HepG2 (cell line): Measurements from ENCODE around the gene TBC1D1. TPM values are rescaled to one million over a fixed set of nuclear protein-coding genes. Genes with fewer than 3 reads are reported as not detected.
A peak's percentile ranks its signal among the peaks of the same experiment; 100 is the strongest.

Source experiments
- BORCS8-MEF2B ChIP-seq: sonication (generic); formaldehyde crosslinking; IDR thresholded peaks from 2 replicates; pipeline ENCODE4 v1.8.0; 2022; ENCODE audit warnings: mild to moderate bottlenecking, missing genetic modification reagents
- CBX1 ChIP-seq: IDR thresholded peaks from one replicate; pipeline ENCODE4 v1.6.1; 2016; ENCODE audit warnings: antibody characterized with exemption, low read depth
- EP300 ChIP-seq, 3 experiments: sonication (generic) in 1 of 3; formaldehyde crosslinking in 1 of 3; IDR thresholded peaks; 2 replicates each; pipeline versions ENCODE4 v1.5.1 to v1.6.1; 2011 to 2020; ENCODE audit warnings: low read depth in 2 of 3, low read length in 2 of 3, borderline replicate concordance in 1 of 3, improper control_type of control experiment in 1 of 3, mild to moderate bottlenecking in 1 of 3, missing genetic modification reagents in 1 of 3, moderate library complexity in 1 of 3
- FOXK2 ChIP-seq: fragments of 450-650 bp; IDR thresholded peaks from 2 replicates; pipeline ENCODE4 v1.6.1; 2016
- FOXO1 ChIP-seq: sonication (generic); formaldehyde crosslinking; IDR thresholded peaks from 2 replicates; pipeline ENCODE4 v1.4.0; 2020; ENCODE audit warnings: missing genetic modification reagents
- GATAD2A ChIP-seq: IDR thresholded peaks from 2 replicates; pipeline ENCODE4 v1.6.1; 2016
- HMG20B ChIP-seq: conservative IDR thresholded peaks from 2 replicates; pipeline ENCODE4 v1.6.1; 2016; ENCODE audit warnings: missing genetic modification reagents, missing compliant biosample characterization
- IRF2 ChIP-seq: IDR thresholded peaks from 2 replicates; pipeline ENCODE4 v1.6.1; 2018; ENCODE audit warnings: missing genetic modification reagents, missing compliant biosample characterization
- KAT7 ChIP-seq: IDR thresholded peaks from 2 replicates; pipeline ENCODE4 v1.6.1; 2018; ENCODE audit warnings: borderline replicate concordance, missing compliant biosample characterization
- KAT8 ChIP-seq: IDR thresholded peaks from 2 replicates; pipeline ENCODE4 v1.6.1; 2016; ENCODE audit warnings: missing genetic modification reagents, missing compliant biosample characterization
- LCORL ChIP-seq, 2 experiments: fragments of 450-650 bp in 1 of 2; sonication (generic) in 1 of 2; formaldehyde crosslinking in 1 of 2; IDR thresholded peaks; 2 replicates each; pipeline versions ENCODE4 v1.5.0 to v1.6.1; 2017 to 2020; ENCODE audit warnings: antibody characterized with exemption in 1 of 2, missing genetic modification reagents in 1 of 2
- MED1 ChIP-seq: sonication (generic); formaldehyde crosslinking; IDR thresholded peaks from 2 replicates; pipeline ENCODE4 v1.4.0; 2020; ENCODE audit warnings: missing genetic modification reagents
- MIXL1 ChIP-seq: IDR thresholded peaks from 2 replicates; pipeline ENCODE4 v1.6.1; 2016
- NFYB ChIP-seq: sonication (generic); formaldehyde crosslinking; IDR thresholded peaks from 2 replicates; pipeline ENCODE4 v1.4.0; 2020; ENCODE audit warnings: missing genetic modification reagents
- RFXAP ChIP-seq: sonication (generic); formaldehyde crosslinking; IDR thresholded peaks from 2 replicates; pipeline ENCODE4 v1.4.0; 2020; ENCODE audit warnings: missing genetic modification reagents, borderline replicate concordance
- SAP130 ChIP-seq: IDR thresholded peaks from 2 replicates; pipeline ENCODE4 v1.6.1; 2016; ENCODE audit warnings: low read depth
- SMC3 ChIP-seq: IDR thresholded peaks from 2 replicates; pipeline ENCODE4 v1.6.1; 2011; ENCODE audit warnings: low read length, improper control_type of control experiment
- TCF7 ChIP-seq: sonication (generic); IDR thresholded peaks from 2 replicates; pipeline ENCODE4 v1.6.1; 2016; ENCODE audit warnings: antibody characterized with exemption, low read depth
- TEAD2 ChIP-seq: sonication (generic); formaldehyde crosslinking; IDR thresholded peaks from 2 replicates; pipeline ENCODE4 v1.9.0; 2021; ENCODE audit warnings: missing genetic modification reagents
- TEAD3 ChIP-seq: optimal IDR thresholded peaks from 2 replicates; pipeline ENCODE3; 2016; ENCODE audit warnings: borderline replicate concordance
- ZNF160 ChIP-seq: sonication (generic); formaldehyde crosslinking; IDR thresholded peaks from 2 replicates; pipeline ENCODE4 v1.8.0; 2022; ENCODE audit warnings: mild to moderate bottlenecking, inconsistent platforms, missing genetic modification reagents
- ZNF292 ChIP-seq: sonication (generic); formaldehyde crosslinking; IDR thresholded peaks from 2 replicates; pipeline ENCODE4 v1.8.1; 2022; ENCODE audit warnings: mild to moderate bottlenecking, low read depth, missing genetic modification reagents, borderline replicate concordance
- ZNF543 ChIP-seq: sonication (generic); formaldehyde crosslinking; IDR thresholded peaks from 2 replicates; pipeline ENCODE4 v1.4.0; 2020; ENCODE audit warnings: mild to moderate bottlenecking, missing genetic modification reagents
- ZNF614 ChIP-seq: IDR thresholded peaks from 2 replicates; pipeline ENCODE4 v1.6.1; 2018; ENCODE audit warnings: missing biosample characterization, missing genetic modification reagents, inconsistent platforms, borderline replicate concordance
- polyA plus RNA-seq, 8 experiments: library from polyadenylated mRNA; depleted of rRNA in 3 of 8; stranded (reverse) in 7 of 8; unstranded in 1 of 8; fragments of >200 nt; fragmentation: Illumina TruSeq in 4 of 8; extraction: Trizol in 4 of 8; gene quantifications; 2 replicates each; pipeline versions ENCODE4 v1.2.1 to v1.2.3, GENCODE V29; 2011 to 2016; ENCODE audit warnings: low read depth in 4 of 8, missing spikeins in 1 of 8, mixed read lengths in 1 of 8; ENCODE audit not compliant: insufficient read depth in 1 of 8
- total RNA-seq, 5 experiments: library from RNA; depleted of rRNA; stranded (reverse); fragments of >200 nt; fragmentation: Illumina TruSeq; extraction: Trizol; gene quantifications; 2 replicates each; pipeline ENCODE4 v1.2.3, GENCODE V29; 2016; ENCODE audit warnings: low read depth in 1 of 5
- TF ChIP-seq, protein P1 (sequence below): sonication (generic); formaldehyde crosslinking; IDR thresholded peaks from 2 replicates; pipeline ENCODE4 v1.9.0; 2022; ENCODE audit warnings: missing genetic modification reagents, mild to moderate bottlenecking, borderline replicate concordance
- TF ChIP-seq, protein P2 (sequence below): sonication (generic); formaldehyde crosslinking; IDR thresholded peaks from 2 replicates; pipeline ENCODE4 v1.5.1; 2020; ENCODE audit warnings: missing genetic modification reagents, mild to moderate bottlenecking, borderline replicate concordance
- TF ChIP-seq, protein P3 (sequence below): IDR thresholded peaks from 2 replicates; pipeline ENCODE4 v1.6.1; 2016; ENCODE audit warnings: missing genetic modification reagents, missing compliant biosample characterization
- TF ChIP-seq, protein P4 (sequence below): sonication (generic); formaldehyde crosslinking; IDR thresholded peaks from 2 replicates; pipeline ENCODE4 v1.5.0; 2020; ENCODE audit warnings: missing genetic modification reagents

Gene TBC1D1
- total and polyA plus RNA-seq, 2 of the 13 experiments (the other 11 are each of a cell fraction or from before 2014, with no cell fraction given), result 37.3 to 62.8 TPM

DNA sequence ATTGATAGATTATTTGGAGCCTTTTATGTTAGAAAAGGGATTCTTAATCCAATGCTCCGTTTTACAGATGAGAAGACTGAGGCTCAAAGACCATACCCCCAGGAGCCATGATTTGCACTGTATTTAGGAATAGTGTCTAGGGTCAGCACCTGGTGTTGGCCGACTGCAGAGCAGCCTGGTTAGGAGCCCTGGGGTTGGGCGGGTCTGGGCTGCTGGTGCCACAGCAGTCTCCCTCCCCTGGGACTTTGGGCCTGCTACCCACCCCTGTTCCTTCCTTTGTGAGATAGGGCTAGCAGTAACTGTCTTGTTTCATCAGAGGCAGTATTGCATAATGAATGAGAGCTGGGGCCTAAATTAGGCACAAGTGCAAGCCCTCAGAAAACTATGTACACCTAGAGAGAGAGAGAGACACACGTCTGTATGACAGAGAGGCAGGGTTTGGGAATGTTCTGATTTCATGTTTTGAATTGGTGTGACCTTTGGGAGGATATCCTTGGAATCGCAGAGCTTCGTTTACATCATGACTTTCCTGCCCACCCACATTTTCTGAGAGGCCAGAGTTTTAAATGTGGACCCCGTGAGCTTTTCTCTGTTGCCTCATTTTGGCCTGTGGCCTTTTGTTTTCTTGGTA, 181.0 kb downstream of the TBC1D1 start (continued):
- TF ChIP-seq, protein P1, sequence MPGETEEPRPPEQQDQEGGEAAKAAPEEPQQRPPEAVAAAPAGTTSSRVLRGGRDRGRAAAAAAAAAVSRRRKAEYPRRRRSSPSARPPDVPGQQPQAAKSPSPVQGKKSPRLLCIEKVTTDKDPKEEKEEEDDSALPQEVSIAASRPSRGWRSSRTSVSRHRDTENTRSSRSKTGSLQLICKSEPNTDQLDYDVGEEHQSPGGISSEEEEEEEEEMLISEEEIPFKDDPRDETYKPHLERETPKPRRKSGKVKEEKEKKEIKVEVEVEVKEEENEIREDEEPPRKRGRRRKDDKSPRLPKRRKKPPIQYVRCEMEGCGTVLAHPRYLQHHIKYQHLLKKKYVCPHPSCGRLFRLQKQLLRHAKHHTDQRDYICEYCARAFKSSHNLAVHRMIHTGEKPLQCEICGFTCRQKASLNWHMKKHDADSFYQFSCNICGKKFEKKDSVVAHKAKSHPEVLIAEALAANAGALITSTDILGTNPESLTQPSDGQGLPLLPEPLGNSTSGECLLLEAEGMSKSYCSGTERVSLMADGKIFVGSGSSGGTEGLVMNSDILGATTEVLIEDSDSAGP (CRISPR knock-in tag), result peak; percentile 62
- peak; percentile 62; the same call in 1 of the 2 replicates for TF ChIP-seq ZNF292 (CRISPR knock-in tag)
- TF ChIP-seq, protein P2, sequence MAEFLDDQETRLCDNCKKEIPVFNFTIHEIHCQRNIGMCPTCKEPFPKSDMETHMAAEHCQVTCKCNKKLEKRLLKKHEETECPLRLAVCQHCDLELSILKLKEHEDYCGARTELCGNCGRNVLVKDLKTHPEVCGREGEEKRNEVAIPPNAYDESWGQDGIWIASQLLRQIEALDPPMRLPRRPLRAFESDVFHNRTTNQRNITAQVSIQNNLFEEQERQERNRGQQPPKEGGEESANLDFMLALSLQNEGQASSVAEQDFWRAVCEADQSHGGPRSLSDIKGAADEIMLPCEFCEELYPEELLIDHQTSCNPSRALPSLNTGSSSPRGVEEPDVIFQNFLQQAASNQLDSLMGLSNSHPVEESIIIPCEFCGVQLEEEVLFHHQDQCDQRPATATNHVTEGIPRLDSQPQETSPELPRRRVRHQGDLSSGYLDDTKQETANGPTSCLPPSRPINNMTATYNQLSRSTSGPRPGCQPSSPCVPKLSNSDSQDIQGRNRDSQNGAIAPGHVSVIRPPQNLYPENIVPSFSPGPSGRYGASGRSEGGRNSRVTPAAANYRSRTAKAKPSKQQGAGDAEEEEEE (CRISPR knock-in tag), result no peak
- 0 out of 2 replicates have a peak, but pooled peaks have one; percentile 78 for TF ChIP-seq RFXAP (CRISPR knock-in tag)
- peak; percentile 17; the same call in 1 of the 2 replicates for TF ChIP-seq SMC3
- peak in 1 of 2 experiments; percentile 85; a peak in 2 of 4 replicates for TF ChIP-seq EP300 (IDR thresholded peaks at IDR 0.05; ENCODE audit: low read depth in 2 of 2, low read length in 2 of 2)
- TF ChIP-seq EP300 (CRISPR knock-in tag; IDR thresholded peaks at IDR 0.05; ENCODE audit: borderline replicate concordance), result peak; percentile 76
- TF ChIP-seq, protein P3, sequence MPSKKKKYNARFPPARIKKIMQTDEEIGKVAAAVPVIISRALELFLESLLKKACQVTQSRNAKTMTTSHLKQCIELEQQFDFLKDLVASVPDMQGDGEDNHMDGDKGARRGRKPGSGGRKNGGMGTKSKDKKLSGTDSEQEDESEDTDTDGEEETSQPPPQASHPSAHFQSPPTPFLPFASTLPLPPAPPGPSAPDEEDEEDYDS (CRISPR knock-in tag), result peak; percentile 23; the same call in 1 of the 2 replicates
- peak; percentile 94 for TF ChIP-seq LCORL (IDR thresholded peaks at IDR 0.05)
- peak; percentile 99 for TF ChIP-seq LCORL (CRISPR knock-in tag; IDR thresholded peaks at IDR 0.05)
- TF ChIP-seq SAP130 (CRISPR knock-in tag), result peak; percentile 67
- peak; percentile 76; the same call in 1 of the 2 replicates for TF ChIP-seq ZNF614
- peak; percentile 74 for TF ChIP-seq IRF2
- TF ChIP-seq TEAD3 (CRISPR knock-in tag), result peak; percentile 85
- TF ChIP-seq GATAD2A (CRISPR knock-in tag), result peak; percentile 92
- peak; percentile 97 for TF ChIP-seq MED1 (CRISPR knock-in tag)
- TF ChIP-seq HMG20B (CRISPR knock-in tag), result peak; percentile 79
- TF ChIP-seq TCF7, result peak; percentile 55
- 0 out of 2 replicates have a peak, but pooled peaks have one; percentile 70 for TF ChIP-seq ZNF543 (CRISPR knock-in tag)
- peak; percentile 76; the same call in 1 of the 2 replicates for TF ChIP-seq KAT7
- peak; percentile 87 for TF ChIP-seq MIXL1
- TF ChIP-seq FOXK2, result peak; percentile 46; the same call in 1 of the 2 replicates
- peak; percentile 72 for TF ChIP-seq FOXO1 (CRISPR knock-in tag)
- 0 out of 2 replicates have a peak, but pooled peaks have one; percentile 39 for TF ChIP-seq BORCS8-MEF2B (CRISPR knock-in tag)
- TF ChIP-seq TEAD2, result no peak
- no peak for TF ChIP-seq NFYB (CRISPR knock-in tag)
- TF ChIP-seq, protein P4, sequence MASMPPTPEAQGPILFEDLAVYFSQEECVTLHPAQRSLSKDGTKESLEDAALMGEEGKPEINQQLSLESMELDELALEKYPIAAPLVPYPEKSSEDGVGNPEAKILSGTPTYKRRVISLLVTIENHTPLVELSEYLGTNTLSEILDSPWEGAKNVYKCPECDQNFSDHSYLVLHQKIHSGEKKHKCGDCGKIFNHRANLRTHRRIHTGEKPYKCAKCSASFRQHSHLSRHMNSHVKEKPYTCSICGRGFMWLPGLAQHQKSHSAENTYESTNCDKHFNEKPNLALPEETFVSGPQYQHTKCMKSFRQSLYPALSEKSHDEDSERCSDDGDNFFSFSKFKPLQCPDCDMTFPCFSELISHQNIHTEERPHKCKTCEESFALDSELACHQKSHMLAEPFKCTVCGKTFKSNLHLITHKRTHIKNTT (CRISPR knock-in tag), result no peak
- 0 out of 2 replicates have a peak, but pooled peaks have one; percentile 47 for TF ChIP-seq ZNF160
- peak; percentile 74 for TF ChIP-seq KAT8 (CRISPR knock-in tag)
- TF ChIP-seq CBX1, result peak; percentile 29
